ACC112 (cell line): ENCODE data around the gene SDK2.

Experiments used
- H2AFZ ChIP-seq: fragments of 200-600 bp; sonication (generic); one replicate; pipeline ENCODE4 v1.6.0; 2017; ENCODE audit warnings: antibody characterized with exemption, low read length; ENCODE audit not compliant: unreplicated experiment
- H3K27ac ChIP-seq: fragments of 200-600 bp; sonication (generic); 2 replicates; pipeline ENCODE4 v1.5.1; 2014; ENCODE audit warnings: low read depth, mild to moderate bottlenecking, antibody characterized with exemption, low read length, moderate library complexity
- H3K27me3 ChIP-seq: fragments of 200-600 bp; sonication (generic); 2 replicates; pipeline ENCODE4 v1.6.1; 2014; ENCODE audit warnings: mild to moderate bottlenecking, antibody characterized with exemption, low read length, moderate library complexity, mixed read lengths; ENCODE audit not compliant: insufficient read depth
- H3K36me3 ChIP-seq: fragments of 200-600 bp; sonication (generic); 2 replicates; pipeline ENCODE4 v1.6.1; 2016; ENCODE audit warnings: mild to moderate bottlenecking, antibody characterized with exemption, low read length, moderate library complexity, mixed read lengths; ENCODE audit not compliant: insufficient read depth
- H3K4me1 ChIP-seq: fragments of 200-600 bp; sonication (generic); one replicate; pipeline ENCODE4 v1.6.1; 2016; ENCODE audit warnings: low read length, mixed read lengths; ENCODE audit not compliant: insufficient read depth, unreplicated experiment, control insufficient read depth
- H3K4me3 ChIP-seq: fragments of 200-600 bp; sonication (generic); 2 replicates; pipeline ENCODE4 v1.5.1; 2014; ENCODE audit warnings: mild to moderate bottlenecking, low read depth, low read length
- H3K79me2 ChIP-seq: fragments of 200-600 bp; sonication (generic); one replicate; pipeline ENCODE4 v1.6.0; 2016; ENCODE audit warnings: low read length; ENCODE audit not compliant: control insufficient read depth, unreplicated experiment, insufficient read depth

Gene SDK2

GRCh38 chr17:73643852-73644144 lies 447 bp downstream of the SDK2 start:
- peaks cover 65% of the 10 kb centered on the region for H3K27me3 ChIP-seq
- no peaks in the 10 kb centered on the region for H3K36me3 ChIP-seq
- H3K27ac ChIP-seq, result no peak overlapping the region
- no peaks in the 10 kb centered on the region for H3K4me1 ChIP-seq
- H3K4me3 ChIP-seq, result no peak overlapping the region
- no peak overlapping the region for H2AFZ ChIP-seq
- H3K79me2 ChIP-seq, result no peaks in the 10 kb centered on the region

- H2AFZ ChIP-seq, result no peak overlapping the region
- H3K4me1 ChIP-seq, result no peaks in the 10 kb centered on the region
- no peak overlapping the region for H3K4me3 ChIP-seq
- no peaks in the 10 kb centered on the region for H3K79me2 ChIP-seq
- H3K36me3 ChIP-seq, result no peaks in the 10 kb centered on the region
- peaks cover 65% of the 10 kb centered on the region for H3K27me3 ChIP-seq
- no peak overlapping the region for H3K27ac ChIP-seq
These were observed 1.0 kb downstream of the SDK2 start for GRCh38 chr17:73643001-73643851.

- Histone ChIP-seq H3K36me3 (no peaks in the 10 kb centered on the region), H3K4me3 (no peak overlapping the region), H2AFZ (no peak overlapping the region), H3K27me3 (peaks cover 61% of the 10 kb centered on the region), H3K27ac (no peak overlapping the region), H3K4me1 (no peaks in the 10 kb centered on the region), H3K79me2 (no peaks in the 10 kb centered on the region)
These were observed 1.6 kb downstream of the SDK2 start for GRCh38 chr17:73642659-73643000.

GRCh38 chr17:73641826-73642600 lies 2.2 kb downstream of the SDK2 start:
- Histone ChIP-seq H3K4me3 (no peak overlapping the region), H3K4me1 (no peaks in the 10 kb centered on the region), H2AFZ (no peak overlapping the region), H3K79me2 (no peaks in the 10 kb centered on the region), H3K27ac (no peak overlapping the region), H3K27me3 (peaks cover 56% of the 10 kb centered on the region), H3K36me3 (no peaks in the 10 kb centered on the region)

- peaks cover 43% of the 10 kb centered on the region for H3K27me3 ChIP-seq
- no peaks in the 10 kb centered on the region for H3K36me3 ChIP-seq
- no peak overlapping the region for H3K4me3 ChIP-seq
- H3K4me1 ChIP-seq, result no peaks in the 10 kb centered on the region
- H2AFZ ChIP-seq, result no peak overlapping the region
- H3K27ac ChIP-seq, result no peak overlapping the region
- no peaks in the 10 kb centered on the region for H3K79me2 ChIP-seq
These were observed 3.6 kb downstream of the SDK2 start for GRCh38 chr17:73640691-73641090.

GRCh38 chr17:73639932-73640331 lies 4.3 kb downstream of the SDK2 start:
- H3K4me3 ChIP-seq, result no peak overlapping the region
- no peak overlapping the region for H2AFZ ChIP-seq
- H3K27ac ChIP-seq, result no peak overlapping the region
- peaks cover 37% of the 10 kb centered on the region for H3K27me3 ChIP-seq
- H3K36me3 ChIP-seq, result no peaks in the 10 kb centered on the region
- no peaks in the 10 kb centered on the region for H3K79me2 ChIP-seq
- no peaks in the 10 kb centered on the region for H3K4me1 ChIP-seq

GRCh38 chr17:73639322-73639721 lies 4.9 kb downstream of the SDK2 start:
- Histone ChIP-seq H3K36me3 (no peaks in the 10 kb centered on the region), H3K4me1 (no peaks in the 10 kb centered on the region), H3K27ac (no peak overlapping the region), H2AFZ (no peak overlapping the region), H3K79me2 (no peaks in the 10 kb centered on the region), H3K4me3 (no peak overlapping the region), H3K27me3 (peaks cover 33% of the 10 kb centered on the region)

- Histone ChIP-seq H3K27ac (no peak overlapping the region), H3K4me1 (no peaks in the 10 kb centered on the region), H3K79me2 (no peaks in the 10 kb centered on the region), H3K36me3 (no peaks in the 10 kb centered on the region), H2AFZ (no peak overlapping the region), H3K27me3 (peaks cover 25% of the 10 kb centered on the region), H3K4me3 (no peak overlapping the region)
These were observed 5.7 kb downstream of the SDK2 start for GRCh38 chr17:73638556-73638955.

GRCh38 chr17:73637866-73638265 lies 6.4 kb downstream of the SDK2 start:
- H3K27ac ChIP-seq, result no peak overlapping the region
- no peak overlapping the region for H3K4me3 ChIP-seq
- H3K4me1 ChIP-seq, result no peaks in the 10 kb centered on the region
- no peaks in the 10 kb centered on the region for H3K79me2 ChIP-seq
- no peak overlapping the region for H2AFZ ChIP-seq
- peaks cover 19% of the 10 kb centered on the region for H3K27me3 ChIP-seq
- H3K36me3 ChIP-seq, result no peaks in the 10 kb centered on the region

- Histone ChIP-seq H3K27me3 (no peaks in the 10 kb centered on the region), H3K4me3 (no peak overlapping the region), H3K36me3 (no peaks in the 10 kb centered on the region), H3K27ac (no peak overlapping the region), H3K79me2 (no peaks in the 10 kb centered on the region), H2AFZ (no peak overlapping the region), H3K4me1 (no peaks in the 10 kb centered on the region)
These were observed 9.0 kb downstream of the SDK2 start for GRCh38 chr17:73635101-73635817.
